ENCODE measurements around the gene GPC6.

The GPC6 gene

DNA sequence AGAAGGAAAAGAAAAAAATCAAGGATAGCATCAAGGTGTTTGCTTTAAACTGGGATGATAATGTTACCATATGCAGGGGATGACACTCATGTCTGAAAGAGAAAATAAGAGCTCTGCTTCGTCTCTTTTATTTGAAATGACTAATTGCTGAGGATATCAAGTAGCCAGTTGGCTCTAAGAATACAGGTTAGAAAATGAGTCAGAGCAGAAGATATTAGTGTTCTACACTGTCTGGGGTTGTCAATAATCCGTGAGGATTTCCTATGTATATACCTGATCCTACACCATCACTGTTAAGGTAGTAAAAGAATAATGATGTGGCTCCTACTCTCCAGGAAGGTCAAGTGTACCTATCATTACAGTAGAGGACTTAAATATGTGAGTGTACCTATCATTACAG is 562.5 kb downstream of the GPC6 start:
- DNase-seq, result no peak

GRCh38 chr13:93794197-93794885 is 567.7 kb downstream of the GPC6 start:
- peak; percentile 42 to 65 for DNase-seq

DNA sequence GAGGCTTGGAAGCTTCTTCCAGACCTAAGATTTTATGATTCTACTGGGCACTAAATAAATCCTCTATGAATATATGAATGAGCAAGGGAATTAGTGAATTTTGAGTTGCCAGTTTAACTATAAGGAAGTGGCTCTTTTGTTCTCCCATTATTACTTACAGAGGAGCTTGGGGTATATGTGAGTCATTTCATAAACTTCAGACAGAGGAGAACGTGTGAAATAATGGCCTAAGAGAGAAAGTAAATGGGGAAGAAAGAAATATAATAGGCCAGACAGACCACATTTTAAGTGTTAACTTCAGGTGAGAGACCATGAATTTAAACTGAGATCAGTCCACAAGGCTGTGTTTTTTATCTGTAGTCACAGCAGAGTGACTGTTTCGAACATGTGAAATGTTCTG is 570.9 kb downstream of the GPC6 start:
- no peak for DNase-seq

GRCh38 chr13:93800342-93800741 is 573.7 kb downstream of the GPC6 start:
- no peak for DNase-seq

- no peak for DNase-seq
These were observed 579.1 kb downstream of the GPC6 start for GRCh38 chr13:93805736-93806135.

DNA sequence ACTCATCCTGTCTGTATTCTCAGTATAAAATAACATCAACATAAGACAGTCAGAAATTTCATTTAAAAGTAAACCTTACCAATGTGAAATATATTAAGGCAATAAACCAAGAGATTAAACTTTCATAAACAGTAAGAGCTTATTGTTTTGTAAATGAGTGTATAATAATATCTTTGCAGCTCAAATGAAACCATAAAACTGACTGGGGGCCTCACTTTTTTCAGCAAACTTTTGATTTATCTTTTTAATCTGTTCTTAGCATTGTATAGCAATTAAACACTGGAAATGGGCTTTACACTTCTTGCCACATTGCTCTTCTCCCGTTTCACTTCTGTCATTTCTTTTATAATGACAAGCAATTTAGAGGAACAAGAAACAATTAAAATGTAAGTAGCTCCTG is 580.3 kb downstream of the GPC6 start:
- no peak for DNase-seq

DNA sequence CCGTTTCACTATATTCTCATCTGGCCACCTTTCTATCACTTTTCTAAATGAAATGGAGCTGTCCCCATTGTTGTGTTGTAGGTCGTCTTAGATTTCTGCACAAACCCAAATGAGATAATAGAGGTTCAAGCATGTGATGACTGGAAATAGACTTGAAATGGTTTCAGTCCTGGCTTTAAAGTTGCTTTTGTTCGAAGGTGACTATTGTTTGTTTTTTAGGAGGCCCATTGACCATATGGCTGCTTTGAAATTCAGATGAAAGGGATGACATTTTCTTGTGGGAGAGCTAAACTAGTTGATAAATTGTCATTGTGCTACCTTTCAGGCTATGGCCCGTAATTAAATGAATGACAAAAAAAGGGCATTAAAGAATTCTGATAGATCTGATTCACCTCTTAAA is 583.7 kb downstream of the GPC6 start:
- DNase-seq, result no peak

GRCh38 chr13:93811071-93811737 is 584.6 kb downstream of the GPC6 start:
- DNase-seq, result no peak

DNA sequence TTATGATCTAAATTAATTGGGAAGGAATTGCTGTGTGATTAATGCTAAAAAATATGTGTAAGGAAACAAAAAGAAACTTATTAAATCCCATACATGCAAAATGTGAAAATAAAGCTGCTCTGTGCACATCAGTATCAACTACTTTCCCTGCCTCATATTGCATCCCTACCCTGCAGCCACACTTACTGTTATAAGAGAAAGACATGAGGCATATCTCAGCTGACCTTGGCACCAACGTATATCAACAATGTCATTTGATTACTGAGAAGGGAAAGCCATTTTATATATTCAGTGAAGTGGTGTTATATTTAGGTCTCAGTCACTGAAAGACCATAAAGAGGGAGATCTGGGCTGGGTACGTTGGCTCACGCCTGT is 585.1 kb downstream of the GPC6 start:
- DNase-seq, result no peak

DNA sequence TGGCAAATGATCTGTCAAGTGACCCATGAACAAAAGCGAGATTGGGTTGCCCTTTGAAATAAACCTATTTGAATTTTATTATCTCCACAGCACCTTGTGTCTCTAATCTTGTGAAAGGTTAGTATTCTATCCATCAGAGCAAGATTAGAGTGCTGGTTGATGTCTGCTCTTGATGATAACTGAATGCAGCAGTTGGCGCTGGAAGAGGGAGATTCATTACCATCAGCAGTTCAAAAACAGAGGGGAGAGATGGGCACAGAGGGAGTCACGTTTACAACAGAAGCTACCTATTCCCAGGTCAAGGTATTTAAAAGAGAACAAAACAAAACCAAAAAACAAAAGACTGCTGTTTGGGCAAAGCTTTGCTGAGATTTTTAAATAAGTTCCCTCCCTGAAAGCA is 588.1 kb downstream of the GPC6 start:
- DNase-seq, result no peak

- DNase-seq, result no peak
These were observed 591.7 kb downstream of the GPC6 start for GRCh38 chr13:93818345-93818744.

DNA sequence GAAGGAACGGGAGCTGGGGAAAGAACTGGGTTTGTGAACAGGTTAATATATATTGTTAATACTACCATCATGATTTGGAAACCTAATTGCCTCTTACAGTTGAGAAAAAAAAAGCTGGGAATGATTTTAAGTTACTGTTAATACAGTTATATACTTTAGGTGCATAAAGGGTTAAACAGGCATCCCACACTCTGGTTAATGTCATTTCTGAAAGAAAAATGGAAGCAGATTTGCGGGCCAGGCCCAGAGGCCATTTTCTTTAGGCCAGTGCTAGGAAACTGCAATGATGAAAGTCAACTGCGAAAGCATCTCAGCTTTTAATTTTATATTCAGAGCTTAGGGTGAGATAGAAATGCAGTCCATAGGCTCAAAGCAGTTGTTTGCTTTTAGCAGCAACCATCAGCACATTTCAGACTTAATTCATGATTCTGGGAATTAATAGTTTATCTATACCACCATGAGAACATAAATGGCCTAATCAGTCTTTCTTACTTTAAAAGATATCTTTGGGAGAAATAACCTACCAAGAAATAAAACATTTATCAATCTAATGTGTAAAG is 592.8 kb downstream of the GPC6 start:
- DNase-seq, result no peak

DNA sequence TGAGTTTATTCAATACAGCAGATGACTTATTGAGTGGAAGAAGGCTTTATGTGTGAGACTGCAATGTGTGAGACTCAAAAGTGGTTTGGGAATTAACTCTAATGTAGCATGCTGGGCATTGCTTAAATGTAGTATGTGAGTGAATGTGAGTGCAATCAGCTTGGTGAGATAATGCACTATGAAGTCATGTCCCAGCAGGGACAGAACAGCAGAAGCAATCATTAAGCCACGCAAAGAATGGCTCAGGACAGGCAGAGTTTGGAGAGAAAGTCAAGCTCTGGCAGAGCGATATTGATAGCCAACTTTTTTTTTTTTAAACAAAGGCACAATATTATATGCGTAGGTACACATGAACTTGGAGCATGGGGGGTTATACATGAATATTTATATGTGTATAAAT is 597.7 kb downstream of the GPC6 start:
- DNase-seq, result no peak

- no peak for DNase-seq
These were observed 607.4 kb downstream of the GPC6 start for GRCh38 chr13:93834051-93834450.

- DNase-seq, result no peak
These were observed 616.5 kb downstream of the GPC6 start for GRCh38 chr13:93843082-93843481.

- DNase-seq, result peak in 1 of 2 experiments; percentile 6
These were observed 620.6 kb downstream of the GPC6 start for GRCh38 chr13:93847162-93847561.

DNA sequence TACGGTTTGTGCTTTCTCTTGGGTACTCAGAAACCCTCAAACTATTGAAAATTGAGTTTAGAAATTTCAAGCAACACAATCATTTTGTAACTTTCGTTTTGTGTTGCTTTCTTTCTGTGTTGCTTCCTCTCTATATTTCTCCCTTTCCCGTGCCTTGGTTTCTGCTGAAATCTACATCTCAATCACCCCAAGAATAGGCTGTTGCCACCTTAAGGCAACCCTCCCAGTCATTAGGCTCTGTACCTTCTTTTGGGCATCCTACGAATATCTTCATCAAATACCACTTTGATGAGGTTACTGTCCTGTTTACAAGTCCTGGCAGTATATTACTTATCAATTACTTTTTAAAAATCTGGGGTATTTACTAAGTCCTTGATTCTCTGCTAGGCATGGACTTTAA is 621.6 kb downstream of the GPC6 start:
- no peak for DNase-seq

GRCh38 chr13:93851236-93851635 is 624.6 kb downstream of the GPC6 start:
- no peak for DNase-seq

GRCh38 chr13:93853912-93854311 is 627.3 kb downstream of the GPC6 start:
- DNase-seq, result no peak

DNA sequence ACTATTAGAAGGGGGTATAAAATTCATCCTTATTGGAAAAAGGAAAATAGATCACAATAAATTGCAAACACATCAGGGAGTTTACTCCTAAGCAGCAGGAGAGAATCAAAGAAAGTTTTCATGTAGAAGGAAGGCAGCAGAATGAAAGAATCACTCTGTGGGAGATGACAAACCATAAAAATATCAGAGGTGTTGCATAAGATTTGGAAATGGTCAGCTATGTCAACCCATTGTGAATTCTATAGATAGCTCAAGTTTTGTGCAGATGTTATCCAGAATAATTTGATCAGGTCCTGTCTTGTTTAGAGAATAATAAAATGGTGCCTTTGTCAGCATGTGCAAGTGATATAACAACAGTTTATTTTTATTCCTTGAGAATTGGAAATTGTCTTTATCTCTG is 630.5 kb downstream of the GPC6 start:
- DNase-seq, result no peak

DNA sequence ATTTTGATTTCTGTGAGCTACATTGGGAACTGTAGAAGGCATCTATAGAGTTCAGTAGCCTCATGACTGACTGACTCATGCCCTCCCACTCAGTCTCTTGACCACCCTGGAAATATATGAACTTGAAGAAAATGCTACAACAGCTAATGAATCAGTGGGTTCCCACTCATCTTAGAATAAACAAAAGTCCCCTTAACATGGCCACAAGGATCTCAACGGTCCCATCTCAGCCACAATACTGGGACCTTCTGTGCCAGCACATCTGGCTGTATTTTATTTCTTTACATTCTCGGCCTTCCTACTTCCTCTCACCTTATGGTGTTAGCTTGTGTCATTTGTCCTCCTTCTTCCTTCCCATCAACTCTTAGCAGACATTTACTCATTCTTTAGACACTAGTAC is 633.1 kb downstream of the GPC6 start:
- no peak for DNase-seq

DNA sequence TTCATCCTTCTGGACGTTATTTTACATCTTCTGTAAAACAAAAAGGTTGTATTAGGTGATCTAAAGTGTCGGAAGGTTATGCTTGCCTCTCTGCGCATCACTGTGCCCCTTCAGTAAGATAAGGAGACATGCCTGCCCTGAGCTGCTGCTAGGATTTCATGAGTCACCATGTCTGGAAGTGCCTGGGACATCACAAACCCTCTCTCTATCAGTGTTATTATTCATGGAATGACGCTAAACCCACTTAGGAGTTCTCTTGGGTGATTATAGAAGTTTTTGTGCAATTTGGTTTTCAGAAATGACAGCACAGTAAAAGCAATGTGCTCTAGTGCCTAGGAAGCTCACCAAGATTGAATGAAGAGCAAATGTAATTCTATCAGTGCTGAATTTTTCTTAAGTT is 635.2 kb downstream of the GPC6 start:
- DNase-seq, result no peak

GRCh38 chr13:93862259-93862658 is 635.7 kb downstream of the GPC6 start:
- no peak for DNase-seq

DNA sequence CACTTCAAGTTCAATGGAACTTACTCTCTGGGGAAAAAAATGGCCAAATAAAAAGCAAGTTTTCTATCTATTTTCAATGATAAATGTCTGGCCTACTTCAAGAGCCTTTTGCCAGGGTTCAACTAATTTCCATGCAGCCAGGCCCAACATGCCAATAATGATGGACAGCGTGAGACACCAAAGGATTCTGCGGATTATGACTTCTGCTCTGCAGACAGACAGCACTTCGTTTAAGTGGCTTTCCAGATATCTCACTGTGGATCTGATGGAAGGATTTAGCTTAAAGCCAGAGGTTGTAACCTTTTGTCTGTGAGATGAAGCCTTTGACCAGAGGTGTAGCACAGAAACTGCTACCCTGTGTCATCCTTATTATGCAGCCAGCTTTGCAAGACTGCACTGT is 638.6 kb downstream of the GPC6 start:
- DNase-seq, result no peak

GRCh38 chr13:93867481-93867880 is 640.9 kb downstream of the GPC6 start:
- no peak for DNase-seq

Measured in activated CD4-positive, alpha-beta T cell treated with anti-CD3 and anti-CD28 coated beads, Interleukin-2, amount 50 U/mL, for 48 hours (primary cell).